Medulla oblongata (tissue), 1 donor: Measurements from ENCODE around the gene FBLN2.

Experiments used
- DNase-seq: peaks from one replicate; pipeline ENCODE4 v3.0.0-alpha.2; 2015; ENCODE audit errors: extremely low spot score

FBLN2 gene

GRCh38 chr3:13624671-13625125 lies 75.8 kb downstream of the FBLN2 start:
- DNase-seq: no peak

DNA sequence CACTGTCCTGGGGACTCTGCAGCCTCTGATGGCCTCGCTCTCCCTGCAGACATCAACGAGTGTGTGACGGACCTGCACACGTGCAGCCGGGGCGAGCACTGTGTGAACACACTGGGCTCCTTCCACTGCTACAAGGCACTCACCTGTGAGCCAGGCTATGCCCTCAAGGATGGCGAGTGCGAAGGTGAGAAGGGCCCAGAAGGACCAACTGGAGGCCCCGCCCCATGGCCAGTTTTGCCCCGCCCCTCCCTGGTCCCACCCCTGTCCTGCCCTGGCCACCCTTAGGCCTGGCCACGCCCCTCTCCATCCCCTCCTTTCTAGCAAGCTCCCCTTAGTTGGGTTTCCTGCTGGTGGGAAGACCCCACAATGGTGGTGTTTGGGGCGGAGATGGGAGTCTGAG lies 77.5 kb downstream of the FBLN2 start:
- DNase-seq: no peak

DNA sequence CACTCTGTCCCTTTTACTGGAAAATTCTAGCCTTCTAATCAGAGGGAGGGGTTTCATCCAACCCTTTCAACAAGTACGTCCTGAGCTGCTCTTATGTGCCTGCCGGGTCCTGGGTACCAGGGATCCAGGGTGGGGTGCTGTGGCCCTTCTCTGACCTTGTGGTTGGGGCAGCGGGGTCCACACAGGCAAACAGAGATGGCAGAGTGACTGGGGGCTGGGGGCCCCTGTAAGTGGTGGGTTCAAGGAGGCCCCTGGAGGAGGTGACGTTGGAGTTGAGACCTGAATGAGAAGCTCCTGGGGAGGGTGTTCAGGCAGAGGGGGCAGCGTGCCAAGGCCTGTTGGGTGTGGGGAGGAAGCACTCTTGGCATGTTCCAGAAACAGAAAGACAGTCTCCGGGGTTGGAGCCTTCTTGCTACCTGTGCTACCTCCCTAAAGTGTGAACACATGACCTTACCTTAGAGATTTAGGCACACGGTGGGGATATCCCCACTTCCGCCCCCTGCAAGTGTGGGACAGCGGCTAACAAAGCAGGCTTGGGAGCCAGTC lies 78.1 kb downstream of the FBLN2 start:
- no peak for DNase-seq

DNA sequence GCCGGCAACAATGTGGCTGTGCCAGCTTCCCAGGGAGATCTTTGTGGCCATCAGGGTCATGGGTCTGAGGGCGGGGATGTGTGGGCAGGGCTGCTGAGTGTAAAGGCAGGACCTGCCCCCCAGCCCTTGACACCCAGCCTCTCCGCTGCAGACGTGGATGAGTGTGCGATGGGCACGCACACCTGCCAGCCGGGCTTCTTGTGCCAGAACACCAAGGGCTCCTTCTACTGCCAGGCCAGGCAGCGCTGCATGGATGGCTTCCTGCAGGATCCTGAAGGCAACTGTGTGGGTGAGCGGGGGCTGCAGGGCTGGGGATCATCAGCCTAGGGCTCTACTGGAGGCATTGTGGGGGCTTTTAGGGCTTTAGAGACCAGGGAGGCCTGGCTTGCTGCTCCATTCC lies 78.8 kb downstream of the FBLN2 start:
- no peak for DNase-seq

- no peak for DNase-seq
Measured at GRCh38 chr3:13628432-13628831, 79.5 kb downstream of the FBLN2 start.

DNA sequence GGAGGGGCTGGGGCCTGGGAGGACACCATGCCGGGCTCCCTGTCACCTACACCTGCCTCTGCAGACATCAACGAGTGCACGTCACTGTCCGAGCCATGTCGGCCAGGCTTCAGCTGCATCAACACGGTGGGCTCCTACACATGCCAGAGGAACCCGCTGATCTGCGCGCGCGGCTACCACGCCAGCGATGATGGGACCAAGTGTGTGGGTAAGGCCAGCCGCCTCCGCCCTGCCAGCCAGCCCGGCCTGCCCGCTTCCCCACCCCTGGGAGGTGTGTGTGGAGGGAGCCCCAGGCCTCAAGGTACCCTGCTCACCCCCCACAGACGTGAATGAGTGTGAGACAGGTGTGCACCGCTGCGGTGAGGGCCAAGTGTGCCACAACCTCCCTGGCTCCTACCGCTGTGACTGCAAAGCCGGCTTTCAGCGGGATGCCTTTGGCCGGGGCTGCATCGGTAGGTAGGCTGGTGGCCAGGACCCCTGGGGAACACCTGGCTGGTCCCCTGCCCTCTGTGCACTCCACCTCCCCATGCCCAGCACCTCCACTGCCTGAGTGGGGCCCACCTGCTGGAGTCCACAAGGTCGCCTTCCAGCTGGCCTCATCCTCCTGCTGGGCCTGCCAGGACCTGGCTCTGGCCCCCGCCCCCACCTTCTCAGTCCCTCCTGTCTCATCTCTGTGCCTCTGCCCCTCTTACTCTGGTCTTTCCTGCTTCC lies 80.1 kb downstream of the FBLN2 start:
- DNase-seq: no peak

DNA sequence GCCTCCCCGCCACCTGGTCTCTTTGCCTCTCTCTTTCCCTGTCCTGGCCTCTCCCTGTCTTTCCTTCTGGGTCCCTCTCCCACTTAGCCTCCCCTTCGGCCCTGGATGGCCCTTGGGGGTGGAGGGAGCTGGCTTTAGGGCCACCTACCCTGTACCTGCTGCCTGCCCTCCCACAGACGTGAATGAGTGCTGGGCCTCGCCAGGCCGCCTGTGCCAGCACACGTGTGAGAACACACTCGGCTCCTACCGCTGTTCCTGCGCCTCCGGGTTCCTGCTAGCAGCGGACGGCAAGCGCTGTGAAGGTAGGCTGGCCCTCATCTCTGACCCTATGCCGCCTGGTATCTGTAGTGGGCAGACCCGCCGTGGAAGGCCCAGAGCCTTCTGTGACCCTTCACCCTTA lies 80.7 kb downstream of the FBLN2 start:
- no peak for DNase-seq

DNA sequence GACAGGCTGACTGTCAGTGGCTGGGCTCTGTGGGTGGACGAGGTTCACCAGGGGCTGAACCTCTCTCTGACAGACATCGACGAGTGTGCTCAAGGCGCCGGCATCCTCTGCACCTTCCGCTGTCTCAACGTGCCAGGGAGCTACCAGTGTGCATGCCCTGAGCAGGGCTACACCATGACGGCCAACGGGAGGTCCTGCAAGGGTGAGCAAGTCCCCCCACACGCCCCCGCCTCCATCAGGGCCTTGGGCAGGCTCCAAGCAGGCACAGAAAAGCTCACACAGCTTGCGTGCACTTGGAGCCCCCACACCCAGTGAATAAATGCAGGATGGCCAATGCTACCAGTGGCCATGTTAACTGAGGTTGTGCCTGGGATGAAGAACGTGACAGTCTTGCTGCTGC lies 82.3 kb downstream of the FBLN2 start:
- DNase-seq: no peak

- DNase-seq: no peak
Measured at GRCh38 chr3:13633176-13633575, 84.3 kb downstream of the FBLN2 start.

- DNase-seq: no peak
Measured at GRCh38 chr3:13634151-13634550, 85.2 kb downstream of the FBLN2 start.

DNA sequence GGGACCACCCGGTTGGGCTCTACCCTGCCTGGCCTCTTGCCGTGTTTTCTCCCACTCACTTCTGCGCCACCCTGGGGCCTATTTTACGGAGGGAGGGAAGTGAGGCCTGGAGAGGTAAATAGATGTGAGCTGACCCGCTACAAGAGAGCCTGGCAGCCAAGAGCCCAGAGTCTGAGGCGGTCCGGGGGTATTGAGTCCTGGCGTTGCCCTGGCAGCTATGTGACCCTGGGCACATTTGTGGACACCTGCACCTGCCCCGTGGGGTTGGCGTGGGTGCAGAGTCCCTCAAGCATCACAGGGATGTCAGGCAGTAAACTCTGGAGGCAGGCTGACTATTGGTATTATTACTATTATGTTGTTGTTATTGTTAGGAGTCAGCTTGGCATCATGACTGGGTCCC lies 85.7 kb downstream of the FBLN2 start:
- no peak for DNase-seq

- no peak for DNase-seq
Measured at GRCh38 chr3:13636186-13636585, 87.3 kb downstream of the FBLN2 start.

DNA sequence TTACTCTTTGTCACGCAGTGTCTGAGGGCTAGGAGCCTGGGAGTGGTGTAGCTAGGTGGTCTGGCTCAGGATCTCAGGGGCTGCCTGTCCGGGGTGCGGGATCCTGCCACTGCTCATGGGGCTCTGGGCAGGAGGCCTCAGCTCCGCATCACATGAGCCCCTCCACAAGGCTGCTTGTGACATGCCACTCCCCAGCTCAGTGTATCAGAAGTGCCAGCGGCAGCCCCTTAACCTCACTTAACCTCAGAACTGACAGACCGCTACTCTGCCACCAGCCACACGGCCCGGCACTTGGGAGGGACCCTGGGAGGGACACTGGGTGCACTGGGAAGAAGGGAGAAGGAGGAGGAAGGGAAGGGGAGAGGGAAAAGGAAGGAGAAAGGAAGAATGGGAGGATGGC lies 87.9 kb downstream of the FBLN2 start:
- no peak for DNase-seq

DNA sequence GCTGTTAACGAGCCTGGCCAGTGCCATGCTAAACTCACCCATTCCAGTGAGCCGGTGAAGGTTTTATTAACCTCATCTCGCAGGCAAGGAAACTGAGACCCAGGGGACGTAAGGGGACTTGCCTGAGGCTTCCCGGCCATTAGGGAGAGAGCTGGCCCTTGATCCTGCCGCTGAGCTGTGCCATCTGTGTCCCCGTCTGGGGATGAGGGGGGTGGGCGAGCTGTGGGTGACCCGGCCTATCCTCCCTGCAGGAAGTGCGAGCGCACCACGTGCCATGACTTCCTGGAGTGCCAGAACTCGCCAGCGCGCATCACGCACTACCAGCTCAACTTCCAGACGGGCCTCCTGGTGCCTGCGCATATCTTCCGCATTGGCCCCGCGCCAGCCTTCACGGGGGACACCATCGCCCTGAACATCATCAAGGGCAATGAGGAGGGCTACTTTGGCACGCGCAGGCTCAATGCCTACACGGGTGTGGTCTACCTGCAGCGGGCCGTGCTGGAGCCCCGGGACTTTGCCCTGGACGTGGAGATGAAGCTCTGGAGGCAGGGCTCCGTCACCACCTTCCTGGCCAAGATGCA lies 88.5 kb downstream of the FBLN2 start:
- no peak for DNase-seq

DNA sequence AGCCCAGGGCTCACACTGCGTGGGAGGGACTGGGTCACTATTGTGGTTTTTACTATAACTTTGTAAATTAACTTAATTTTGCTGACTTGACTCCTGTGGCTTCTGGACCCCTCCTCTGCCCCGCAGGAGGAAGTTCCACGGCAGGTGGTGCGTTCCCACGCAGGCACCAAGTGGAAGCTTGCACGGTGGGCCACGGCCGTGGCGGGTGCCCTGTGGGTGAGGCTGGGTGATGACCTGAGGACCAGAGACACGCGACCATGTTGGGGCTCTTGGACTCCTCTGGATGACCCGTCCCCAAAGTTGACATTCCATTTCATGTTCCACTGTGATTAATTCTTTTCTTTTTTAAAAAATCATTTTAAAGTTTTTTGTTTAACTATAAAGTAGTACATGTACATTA lies 89.0 kb downstream of the FBLN2 start:
- DNase-seq: no peak

GRCh38 chr3:13638927-13639326 lies 90.0 kb downstream of the FBLN2 start:
- DNase-seq: no peak

DNA sequence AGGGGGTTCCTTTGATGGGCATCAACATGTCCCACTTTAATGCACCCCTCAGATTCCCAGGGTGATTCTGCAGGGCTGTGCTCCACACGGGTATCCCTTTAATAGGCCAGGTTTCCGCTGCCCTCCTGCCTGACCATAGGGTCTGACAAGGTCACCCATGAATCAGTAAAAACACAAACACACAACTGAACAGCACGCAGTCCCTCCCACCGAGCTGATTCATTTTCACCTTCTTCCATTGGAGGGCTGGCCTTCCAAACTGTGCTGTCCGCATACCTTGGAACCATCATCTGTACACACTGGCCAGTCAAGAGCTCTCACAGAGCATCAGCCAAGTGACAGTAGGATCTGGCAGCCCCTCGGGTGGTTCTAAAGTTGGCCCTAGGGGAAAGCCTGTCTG lies 93.7 kb downstream of the FBLN2 start:
- DNase-seq: no peak

DNA sequence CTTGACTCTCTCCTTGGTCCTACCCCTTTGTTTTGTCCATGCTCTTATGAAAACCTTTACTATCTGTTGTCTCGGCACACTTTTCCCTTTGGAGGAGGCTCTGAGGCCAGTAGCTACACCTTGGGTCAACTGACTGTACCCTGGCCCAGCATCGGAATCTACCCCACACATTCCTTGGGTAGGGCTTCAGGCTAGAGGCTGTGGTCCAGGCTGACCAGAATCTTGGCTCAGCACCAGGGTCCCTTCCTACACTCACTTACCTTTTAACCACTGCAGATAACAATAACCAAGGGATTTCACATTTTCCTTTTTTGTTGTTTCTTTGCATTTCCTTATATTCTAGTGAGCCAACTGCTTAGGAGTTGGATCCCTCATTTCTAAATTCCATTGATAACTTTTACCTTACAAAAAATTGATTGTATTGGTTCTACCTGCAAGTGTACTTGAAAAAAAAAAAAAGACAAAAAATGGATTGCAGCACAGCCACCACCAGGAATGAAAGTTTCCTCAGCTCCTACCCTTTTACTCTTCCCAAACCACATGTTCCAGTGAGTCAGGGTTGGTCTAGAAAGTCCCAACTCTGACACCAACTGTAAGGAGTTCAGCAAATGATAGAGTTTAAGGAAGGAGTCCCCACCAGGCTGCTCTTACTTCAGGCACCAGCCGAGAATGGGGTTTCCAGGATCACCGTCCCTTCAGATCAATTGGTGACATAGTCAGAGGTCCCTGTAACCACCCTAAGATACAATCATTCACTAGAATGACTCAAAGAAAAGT lies 95.6 kb downstream of the FBLN2 start:
- DNase-seq: no peak

DNA sequence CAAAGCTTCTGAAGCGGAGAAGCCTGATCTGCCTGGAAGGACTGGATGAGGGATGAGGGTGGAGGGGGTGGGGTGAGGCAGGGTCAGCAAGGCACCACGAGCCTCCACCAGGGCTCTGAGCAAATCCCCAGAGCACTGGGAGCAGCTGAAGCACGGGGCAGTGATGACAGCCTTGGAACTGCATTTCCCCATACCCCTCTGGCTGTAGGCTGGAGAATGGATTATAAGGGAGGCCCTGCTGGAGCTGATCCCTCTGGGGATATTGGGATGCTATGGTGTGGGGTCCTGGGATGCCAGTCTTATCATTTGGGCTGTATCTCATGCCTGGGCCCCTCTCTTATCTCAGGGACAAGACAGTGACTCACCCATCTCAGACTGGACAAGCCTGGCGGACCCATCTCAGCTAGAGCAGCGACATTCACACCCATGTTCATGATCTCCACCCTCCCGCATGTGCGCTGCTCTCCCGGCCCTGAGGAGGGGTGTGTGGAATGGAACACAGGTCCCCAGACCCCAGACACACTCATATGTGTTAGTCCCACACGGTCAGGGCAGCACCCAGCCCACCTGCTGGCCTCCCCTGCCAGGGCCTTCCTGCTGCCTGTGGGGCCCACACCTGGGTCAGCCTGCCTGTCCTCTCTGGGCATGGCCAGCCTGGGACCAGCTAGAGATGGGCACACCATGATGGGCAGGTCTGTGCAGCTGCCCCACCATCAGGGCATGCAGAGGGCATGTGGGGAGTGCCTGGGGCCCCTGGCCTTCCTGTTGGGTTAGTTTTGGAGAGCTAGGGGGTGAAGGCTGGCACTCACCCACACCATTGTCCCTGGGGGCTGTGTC lies 97.1 kb downstream of the FBLN2 start:
- no peak for DNase-seq

DNA sequence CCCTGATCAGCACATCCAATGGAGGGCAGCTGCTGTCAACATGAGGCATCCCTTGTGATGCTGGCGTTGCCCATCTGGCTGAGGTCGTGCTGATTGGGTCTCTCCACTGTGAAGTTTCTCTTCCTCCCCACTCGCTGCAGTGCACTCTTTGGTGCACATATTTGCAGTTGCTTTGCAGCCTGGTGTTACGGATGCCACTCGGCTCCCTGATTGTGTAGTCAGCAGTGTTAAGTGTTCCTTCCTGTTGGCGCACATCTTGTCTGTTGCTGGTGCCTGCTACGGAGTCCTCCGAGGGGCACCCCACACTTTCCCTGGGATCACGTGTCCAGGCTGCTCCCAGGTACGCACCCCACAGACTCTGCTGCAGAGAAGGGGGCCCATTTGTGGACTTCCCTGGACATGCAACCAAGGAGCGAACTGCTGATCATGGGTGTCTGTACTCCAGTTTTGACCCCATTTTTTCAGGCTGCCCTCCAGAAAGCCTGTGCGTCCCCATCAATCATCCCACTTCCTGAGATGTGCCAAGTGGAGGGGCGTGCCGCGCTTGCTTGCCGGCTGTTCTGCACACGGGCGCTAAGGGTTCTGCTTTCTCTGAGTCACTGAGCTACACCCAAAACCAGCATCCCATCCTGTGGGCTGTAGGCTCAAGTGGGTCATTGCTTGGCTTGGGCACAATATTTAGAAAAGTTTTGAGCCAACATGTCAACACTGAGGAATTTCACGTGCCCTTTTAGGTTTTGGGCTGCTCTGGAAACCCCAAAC lies 98.6 kb downstream of the FBLN2 start:
- DNase-seq: no peak
